Peyer's patch (tissue), 4 donors: Measurements from ENCODE around the gene NEDD4L.

Experiments
- POLR2A ChIP-seq, 2 donors: fragments of 450-650 bp; IDR thresholded peaks; one replicate each; pipeline ENCODE4 v1.5.1; 2017; ENCODE audit warnings: antibody characterized with exemption in 2 of 2, mild to moderate bottlenecking in 2 of 2, moderate library complexity in 2 of 2
- TF ChIP-seq, protein P1 (sequence below), 6 experiments: fragments of 450-650 bp in 4 of 6; fragments of 200-600 bp in 2 of 6; sonication (generic) in 1 of 6; IDR thresholded peaks; one replicate each; pipeline ENCODE4 v1.5.1; 2017 to 2019; ENCODE audit warnings: antibody characterized with exemption in 6 of 6, mild to moderate bottlenecking in 3 of 6, moderate library complexity in 1 of 6

DNA sequence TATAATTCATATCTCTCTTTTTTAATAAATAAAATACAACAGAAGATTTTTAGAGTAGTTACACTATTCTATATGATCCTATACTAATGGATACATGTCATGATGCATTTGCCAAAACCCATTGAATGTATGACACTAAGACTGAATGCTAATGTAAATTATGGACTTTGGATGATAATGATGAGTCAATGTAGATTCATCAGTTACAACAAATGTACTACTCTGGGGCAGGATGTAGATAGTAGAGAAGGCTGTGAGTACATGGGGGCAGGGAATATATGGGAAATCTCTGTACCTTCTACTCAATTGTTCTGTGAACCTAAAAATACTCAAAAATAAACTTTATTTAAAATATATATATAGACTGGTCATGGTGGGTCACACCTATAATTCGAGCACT is 45.6 kb upstream of the NEDD4L start:
- TF ChIP-seq, protein P1, sequence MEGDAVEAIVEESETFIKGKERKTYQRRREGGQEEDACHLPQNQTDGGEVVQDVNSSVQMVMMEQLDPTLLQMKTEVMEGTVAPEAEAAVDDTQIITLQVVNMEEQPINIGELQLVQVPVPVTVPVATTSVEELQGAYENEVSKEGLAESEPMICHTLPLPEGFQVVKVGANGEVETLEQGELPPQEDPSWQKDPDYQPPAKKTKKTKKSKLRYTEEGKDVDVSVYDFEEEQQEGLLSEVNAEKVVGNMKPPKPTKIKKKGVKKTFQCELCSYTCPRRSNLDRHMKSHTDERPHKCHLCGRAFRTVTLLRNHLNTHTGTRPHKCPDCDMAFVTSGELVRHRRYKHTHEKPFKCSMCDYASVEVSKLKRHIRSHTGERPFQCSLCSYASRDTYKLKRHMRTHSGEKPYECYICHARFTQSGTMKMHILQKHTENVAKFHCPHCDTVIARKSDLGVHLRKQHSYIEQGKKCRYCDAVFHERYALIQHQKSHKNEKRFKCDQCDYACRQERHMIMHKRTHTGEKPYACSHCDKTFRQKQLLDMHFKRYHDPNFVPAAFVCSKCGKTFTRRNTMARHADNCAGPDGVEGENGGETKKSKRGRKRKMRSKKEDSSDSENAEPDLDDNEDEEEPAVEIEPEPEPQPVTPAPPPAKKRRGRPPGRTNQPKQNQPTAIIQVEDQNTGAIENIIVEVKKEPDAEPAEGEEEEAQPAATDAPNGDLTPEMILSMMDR (IDR thresholded peaks at IDR 0.05), result no peak
- no peak for TF ChIP-seq POLR2A (IDR thresholded peaks at IDR 0.05)
